Endothelial cell (in vitro differentiated cells): ENCODE results near the gene GNG13. TPM values are rescaled to one million over a fixed set of nuclear protein-coding genes. Genes with fewer than 3 reads are reported as not detected.

Experiments
- DNase-seq: peaks from one replicate; pipeline ENCODE4 v3.0.0; 2021; ENCODE audit warnings: low spot score
- H3K27ac Mint-ChIP-seq: one replicate; pipeline ENCODE4 v1.8.0; 2021; ENCODE audit warnings: mixed read lengths, inconsistent platforms; ENCODE audit not compliant: unreplicated experiment
- H3K27me3 Mint-ChIP-seq: one replicate; pipeline ENCODE4 v1.8.0; 2021; ENCODE audit warnings: mild to moderate bottlenecking, moderate library complexity, mixed read lengths, inconsistent platforms; ENCODE audit not compliant: unreplicated experiment
- H3K36me3 Mint-ChIP-seq: one replicate; pipeline ENCODE4 v1.8.0; 2021; ENCODE audit warnings: mild to moderate bottlenecking, low read depth, mixed read lengths, inconsistent platforms; ENCODE audit not compliant: unreplicated experiment
- H3K4me1 Mint-ChIP-seq: one replicate; pipeline ENCODE4 v1.8.0; 2021; ENCODE audit warnings: mild to moderate bottlenecking, mixed read lengths, inconsistent platforms; ENCODE audit not compliant: unreplicated experiment
- H3K4me3 Mint-ChIP-seq: one replicate; pipeline ENCODE4 v1.8.0; 2021; ENCODE audit warnings: mild to moderate bottlenecking, mixed read lengths, inconsistent platforms; ENCODE audit not compliant: unreplicated experiment
- H3K9me3 Mint-ChIP-seq: one replicate; pipeline ENCODE4 v1.8.0; 2021; ENCODE audit warnings: mixed read lengths, inconsistent platforms; ENCODE audit not compliant: unreplicated experiment
- total RNA-seq: library from RNA; stranded (reverse); fragmentation: NEBNext Ultra II Directional; extraction: Animal tissue kit (Norgen Biotek cat#: 25700); gene quantifications from one replicate; pipeline ENCODE4 v1.2.1, GENCODE V29; 2021; ENCODE audit not compliant: unreplicated experiment
- TF ChIP-seq, protein P1 (sequence below): fragments of 200-600 bp; sonication (generic); IDR thresholded peaks from one replicate; pipeline ENCODE4 v1.5.0; 2021; ENCODE audit warnings: antibody characterized with exemption; ENCODE audit not compliant: unreplicated experiment

The GNG13 gene
- total RNA-seq, 1 donor from 2014 or later, result not detected

DNA sequence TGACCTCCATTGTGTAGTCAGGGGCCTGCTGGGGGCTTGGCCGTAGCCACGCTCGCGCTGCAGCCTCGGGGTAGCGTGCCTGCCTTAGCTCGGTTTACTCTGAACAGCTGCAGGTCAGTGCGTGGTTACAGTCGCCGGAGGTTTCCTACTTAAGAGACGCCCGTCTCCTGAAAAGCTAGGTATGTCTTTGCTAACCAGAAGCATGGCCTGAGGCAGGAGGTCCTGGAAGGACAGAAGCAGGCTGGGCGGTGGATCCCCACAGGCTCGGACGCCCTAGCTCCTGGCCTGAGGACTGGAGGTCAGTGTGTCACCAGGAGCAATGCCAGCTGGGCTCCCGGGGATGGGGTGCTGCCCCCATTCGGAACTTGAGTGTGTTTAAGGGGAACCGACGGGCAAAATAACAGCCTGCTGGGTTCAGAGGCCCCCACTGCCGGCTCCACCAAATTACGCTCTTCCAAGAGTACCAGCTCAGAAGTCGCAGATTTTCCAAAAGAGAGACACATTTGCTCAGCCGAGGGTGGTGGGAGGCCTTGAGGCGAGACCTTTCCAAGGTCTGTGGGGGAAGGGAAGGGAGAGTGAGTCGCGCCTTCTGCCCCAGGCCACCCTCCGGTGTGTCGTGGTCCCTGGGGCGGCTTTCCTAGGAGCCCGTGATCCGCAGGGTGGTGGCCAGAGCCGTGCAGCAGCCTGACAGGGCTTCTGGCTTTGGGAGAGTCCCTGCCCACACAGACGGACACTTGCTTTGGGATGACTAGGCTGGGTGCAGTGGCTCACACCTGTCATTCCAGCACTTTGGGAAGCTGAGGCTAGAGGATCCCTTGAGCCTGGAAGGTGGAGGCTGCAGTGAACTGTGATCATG is 3.9 kb upstream of the GNG13 start:
- no peaks in the 10 kb centered on the region for H3K36me3 Mint-ChIP-seq
- TF ChIP-seq, protein P1, sequence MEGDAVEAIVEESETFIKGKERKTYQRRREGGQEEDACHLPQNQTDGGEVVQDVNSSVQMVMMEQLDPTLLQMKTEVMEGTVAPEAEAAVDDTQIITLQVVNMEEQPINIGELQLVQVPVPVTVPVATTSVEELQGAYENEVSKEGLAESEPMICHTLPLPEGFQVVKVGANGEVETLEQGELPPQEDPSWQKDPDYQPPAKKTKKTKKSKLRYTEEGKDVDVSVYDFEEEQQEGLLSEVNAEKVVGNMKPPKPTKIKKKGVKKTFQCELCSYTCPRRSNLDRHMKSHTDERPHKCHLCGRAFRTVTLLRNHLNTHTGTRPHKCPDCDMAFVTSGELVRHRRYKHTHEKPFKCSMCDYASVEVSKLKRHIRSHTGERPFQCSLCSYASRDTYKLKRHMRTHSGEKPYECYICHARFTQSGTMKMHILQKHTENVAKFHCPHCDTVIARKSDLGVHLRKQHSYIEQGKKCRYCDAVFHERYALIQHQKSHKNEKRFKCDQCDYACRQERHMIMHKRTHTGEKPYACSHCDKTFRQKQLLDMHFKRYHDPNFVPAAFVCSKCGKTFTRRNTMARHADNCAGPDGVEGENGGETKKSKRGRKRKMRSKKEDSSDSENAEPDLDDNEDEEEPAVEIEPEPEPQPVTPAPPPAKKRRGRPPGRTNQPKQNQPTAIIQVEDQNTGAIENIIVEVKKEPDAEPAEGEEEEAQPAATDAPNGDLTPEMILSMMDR, result no peak
- peaks cover 10% of the 10 kb centered on the region for H3K27me3 Mint-ChIP-seq

DNA sequence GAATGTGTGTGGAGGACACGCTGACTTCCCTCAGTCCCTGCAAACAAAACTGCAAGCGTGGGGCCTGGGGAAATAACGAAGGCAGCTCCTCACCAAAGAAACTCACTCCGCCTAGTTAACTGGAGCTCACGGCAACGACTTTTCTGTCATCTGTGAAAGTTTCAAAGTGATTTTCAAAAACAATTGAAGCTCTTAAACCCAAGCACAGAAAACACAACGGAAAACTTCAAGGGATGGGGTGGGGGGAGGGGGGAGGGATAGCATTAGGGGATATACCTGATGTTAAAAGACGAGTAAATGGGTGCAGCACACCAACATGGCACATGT is 3.2 kb upstream of the GNG13 start:
- DNase-seq, result no peak
- Mint-ChIP-seq H3K27me3 (peaks cover 10% of the 10 kb centered on the region), H3K27ac (no peak overlapping the region), H3K4me3 (no peak overlapping the region), H3K4me1 (peaks cover 8% of the 10 kb centered on the region), H3K9me3 (no peaks in the 10 kb centered on the region), H3K36me3 (no peaks in the 10 kb centered on the region)
- TF ChIP-seq, protein P1, result no peak

More for the DNA sequence above, 3.9 kb upstream of the GNG13 start:
- H3K4me1 Mint-ChIP-seq, result peaks cover 10% of the 10 kb centered on the region
- no peak overlapping the region for H3K27ac Mint-ChIP-seq
- H3K9me3 Mint-ChIP-seq, result no peaks in the 10 kb centered on the region
- H3K4me3 Mint-ChIP-seq, result no peak overlapping the region
- DNase-seq, result no peak

DNA sequence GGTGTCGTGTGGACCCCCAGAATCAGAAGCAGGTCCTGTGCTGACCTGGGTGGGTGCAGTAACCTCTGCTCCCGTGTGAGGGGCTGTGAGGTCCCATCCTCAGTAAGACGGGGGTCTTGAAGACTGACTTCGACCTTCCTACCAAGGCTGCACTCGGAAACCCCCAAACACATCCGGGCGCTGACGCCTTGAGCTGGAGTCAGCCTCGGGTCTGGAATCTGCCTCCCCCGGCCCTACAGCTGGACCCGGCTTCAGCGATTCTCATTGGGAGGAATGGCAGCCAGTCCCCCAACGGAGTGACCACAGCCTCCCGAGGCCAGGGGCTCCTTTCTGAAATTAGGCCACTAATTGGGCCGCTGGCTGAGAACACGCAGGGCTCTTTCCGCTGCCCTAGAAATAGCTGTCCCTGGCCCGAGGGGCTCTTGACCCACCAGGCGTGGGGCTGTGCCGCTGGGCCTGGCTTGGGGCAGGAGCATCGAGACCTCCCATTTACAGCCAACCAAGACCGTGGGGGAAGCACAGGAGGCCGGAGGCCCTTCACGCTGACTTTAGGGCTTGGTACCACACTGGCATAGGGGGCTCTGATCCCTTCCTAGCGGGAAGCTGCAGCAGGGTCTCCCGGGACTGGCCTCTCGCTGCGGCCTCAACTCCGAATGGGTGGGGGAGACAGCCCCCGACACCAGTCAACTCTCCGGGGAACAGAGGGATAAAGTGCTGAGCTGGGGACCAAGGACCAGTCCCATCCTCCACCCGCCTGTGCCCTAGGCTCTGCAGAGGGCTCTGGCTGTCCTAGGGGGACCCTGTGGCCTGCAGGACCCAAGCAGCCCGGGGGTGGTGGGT is 2.6 kb upstream of the GNG13 start:
- Mint-ChIP-seq H3K27me3 (peaks cover 6% of the 10 kb centered on the region), H3K4me1 (peaks cover 4% of the 10 kb centered on the region), H3K27ac (no peak overlapping the region), H3K36me3 (no peaks in the 10 kb centered on the region), H3K4me3 (no peak overlapping the region), H3K9me3 (no peaks in the 10 kb centered on the region)
- TF ChIP-seq, protein P1, result no peak
- DNase-seq, result no peak

DNA sequence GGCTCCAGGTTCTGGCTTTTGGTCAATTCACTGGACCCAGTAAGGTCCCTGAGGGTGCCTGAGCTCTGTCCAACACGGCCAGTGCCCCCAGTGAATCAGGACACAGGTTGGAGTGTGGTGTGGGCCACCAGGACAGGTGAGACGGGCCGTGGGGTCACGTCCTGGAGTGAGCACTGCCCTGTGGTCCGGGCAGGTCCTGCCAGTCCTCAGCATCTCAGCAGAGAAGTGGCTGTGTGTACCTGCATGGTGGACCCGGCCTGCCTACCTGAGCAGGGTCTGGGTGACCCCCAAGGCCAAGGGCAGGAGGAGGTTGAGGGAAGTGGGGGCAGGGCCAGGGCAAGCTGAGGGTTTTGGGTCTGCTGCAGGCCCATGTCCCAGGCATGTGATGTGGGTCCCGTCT is 1.9 kb upstream of the GNG13 start:
- no peak overlapping the region for H3K27ac Mint-ChIP-seq
- TF ChIP-seq, protein P1, result no peak
- no peaks in the 10 kb centered on the region for H3K9me3 Mint-ChIP-seq
- peaks cover 5% of the 10 kb centered on the region for H3K27me3 Mint-ChIP-seq
- no peak for DNase-seq
- no peaks in the 10 kb centered on the region for H3K4me1 Mint-ChIP-seq
- H3K36me3 Mint-ChIP-seq, result no peaks in the 10 kb centered on the region
- H3K4me3 Mint-ChIP-seq, result no peak overlapping the region
